HG03108 (cell line): ENCODE measurements around the gene DCC.

Experiments
- ATAC-seq: cut with Tn5 transposase; IDR thresholded peaks from one replicate; pipeline ENCODE4 v1.9.1; 2021; ENCODE audit warnings: moderate library complexity; ENCODE audit not compliant: unreplicated experiment

The DCC gene, protein sequence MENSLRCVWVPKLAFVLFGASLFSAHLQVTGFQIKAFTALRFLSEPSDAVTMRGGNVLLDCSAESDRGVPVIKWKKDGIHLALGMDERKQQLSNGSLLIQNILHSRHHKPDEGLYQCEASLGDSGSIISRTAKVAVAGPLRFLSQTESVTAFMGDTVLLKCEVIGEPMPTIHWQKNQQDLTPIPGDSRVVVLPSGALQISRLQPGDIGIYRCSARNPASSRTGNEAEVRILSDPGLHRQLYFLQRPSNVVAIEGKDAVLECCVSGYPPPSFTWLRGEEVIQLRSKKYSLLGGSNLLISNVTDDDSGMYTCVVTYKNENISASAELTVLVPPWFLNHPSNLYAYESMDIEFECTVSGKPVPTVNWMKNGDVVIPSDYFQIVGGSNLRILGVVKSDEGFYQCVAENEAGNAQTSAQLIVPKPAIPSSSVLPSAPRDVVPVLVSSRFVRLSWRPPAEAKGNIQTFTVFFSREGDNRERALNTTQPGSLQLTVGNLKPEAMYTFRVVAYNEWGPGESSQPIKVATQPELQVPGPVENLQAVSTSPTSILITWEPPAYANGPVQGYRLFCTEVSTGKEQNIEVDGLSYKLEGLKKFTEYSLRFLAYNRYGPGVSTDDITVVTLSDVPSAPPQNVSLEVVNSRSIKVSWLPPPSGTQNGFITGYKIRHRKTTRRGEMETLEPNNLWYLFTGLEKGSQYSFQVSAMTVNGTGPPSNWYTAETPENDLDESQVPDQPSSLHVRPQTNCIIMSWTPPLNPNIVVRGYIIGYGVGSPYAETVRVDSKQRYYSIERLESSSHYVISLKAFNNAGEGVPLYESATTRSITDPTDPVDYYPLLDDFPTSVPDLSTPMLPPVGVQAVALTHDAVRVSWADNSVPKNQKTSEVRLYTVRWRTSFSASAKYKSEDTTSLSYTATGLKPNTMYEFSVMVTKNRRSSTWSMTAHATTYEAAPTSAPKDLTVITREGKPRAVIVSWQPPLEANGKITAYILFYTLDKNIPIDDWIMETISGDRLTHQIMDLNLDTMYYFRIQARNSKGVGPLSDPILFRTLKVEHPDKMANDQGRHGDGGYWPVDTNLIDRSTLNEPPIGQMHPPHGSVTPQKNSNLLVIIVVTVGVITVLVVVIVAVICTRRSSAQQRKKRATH (N-terminal part only)

DNA sequence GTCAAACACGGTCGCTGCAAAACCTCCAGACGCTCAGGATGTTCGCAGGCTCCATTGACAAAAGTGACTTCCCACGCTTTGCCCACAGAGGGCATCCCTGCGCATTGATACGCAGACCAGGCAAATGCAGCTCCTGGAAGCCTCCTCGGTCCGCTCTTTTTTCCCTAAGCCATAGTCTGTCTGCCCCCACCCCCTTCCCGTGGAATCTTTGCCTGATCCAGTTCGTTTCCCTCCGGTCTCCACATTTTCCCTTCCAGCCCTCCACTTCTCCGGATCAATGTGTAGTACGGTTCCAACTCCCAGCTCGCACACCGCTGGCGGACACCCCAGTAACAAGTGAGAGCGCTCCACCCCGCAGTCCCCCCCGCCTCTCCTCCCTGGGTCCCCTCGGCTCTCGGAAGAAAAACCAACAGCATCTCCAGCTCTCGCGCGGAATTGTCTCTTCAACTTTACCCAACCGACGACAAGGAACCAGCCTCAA lies at the start of gene DCC:
Gene DCC (plus strand): TSS at position 307 of the 481 bp plus-strand sequence. CDS start 591 bp downstream, outside the sequence.
- no peak for ATAC-seq

DNA sequence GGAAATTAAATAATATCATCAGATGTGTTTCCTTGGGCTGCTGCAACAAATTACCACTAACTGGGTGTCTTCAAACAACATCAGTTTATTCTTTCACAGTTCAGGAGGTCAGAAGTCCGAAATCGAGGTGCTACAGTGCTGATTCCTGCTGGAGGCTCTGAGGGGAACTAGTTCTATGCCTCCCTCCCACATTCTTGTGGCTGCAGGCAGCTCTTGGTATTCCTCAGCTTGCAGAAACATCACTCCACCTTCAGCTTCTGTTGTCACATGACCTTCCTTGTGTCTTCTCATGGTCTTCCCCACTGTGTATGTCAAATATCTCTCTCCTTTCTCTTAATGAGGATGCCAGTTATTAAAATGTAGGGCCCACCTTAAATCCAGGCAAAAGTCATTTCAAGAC lies 29.3 kb upstream of the DCC start:
- ATAC-seq: no peak

DNA sequence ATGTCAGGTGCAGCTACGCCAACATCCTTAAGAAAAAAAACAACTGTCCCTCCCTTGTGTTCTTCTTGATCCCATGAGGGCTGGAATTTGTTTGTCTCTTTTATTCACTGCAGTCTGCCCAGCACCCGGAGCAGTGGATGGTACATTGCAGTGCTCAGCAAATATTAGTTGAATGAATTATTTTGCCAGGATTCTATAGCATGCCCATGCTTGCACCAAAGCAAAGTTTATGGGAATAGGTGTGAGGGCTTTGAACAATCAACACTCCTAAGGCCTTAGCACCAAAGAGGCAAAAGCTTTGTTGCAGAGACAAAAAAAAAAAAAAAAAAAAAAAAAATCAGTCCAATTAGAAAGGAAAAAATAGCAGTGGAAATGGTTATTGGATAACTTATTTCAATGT lies 28.7 kb upstream of the DCC start:
- no peak for ATAC-seq

DNA sequence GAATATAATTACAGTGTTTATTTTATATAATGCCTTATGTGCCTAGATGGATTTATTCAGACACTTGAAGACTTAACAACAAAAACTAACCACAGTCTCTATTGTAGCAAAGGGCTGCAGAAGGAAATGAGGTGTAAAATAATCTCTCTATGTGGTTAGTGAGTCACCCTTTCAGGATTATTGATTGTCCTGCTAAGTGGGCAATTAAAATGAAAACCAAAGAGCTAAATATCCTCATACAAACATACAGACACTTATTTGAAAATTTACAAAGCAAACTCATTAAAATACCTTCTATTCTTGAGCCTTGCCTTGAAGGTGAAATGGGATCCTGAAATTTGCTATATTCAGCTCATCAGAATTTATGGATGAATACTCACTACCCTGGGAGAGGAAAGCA lies 27.7 kb upstream of the DCC start:
- no peak for ATAC-seq

DNA sequence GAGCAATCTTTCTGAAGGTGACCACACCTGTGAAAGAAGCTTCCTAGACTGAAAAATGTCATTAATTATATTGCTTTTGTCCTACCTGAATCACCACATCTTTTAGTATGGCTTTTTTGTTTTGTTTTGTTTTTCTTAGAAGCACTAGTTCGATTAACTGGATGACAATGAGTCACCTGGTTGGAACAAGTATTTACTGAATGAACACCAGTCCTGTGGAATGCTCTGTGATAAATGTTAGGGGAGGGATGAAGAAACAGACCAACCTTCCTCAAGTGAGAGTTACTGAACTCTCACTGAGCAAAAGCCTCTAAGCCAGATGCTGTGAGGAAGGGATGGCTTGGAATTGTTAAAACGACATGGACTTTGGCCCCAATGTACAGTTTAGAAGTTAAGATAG lies 26.8 kb upstream of the DCC start:
- no peak for ATAC-seq

DNA sequence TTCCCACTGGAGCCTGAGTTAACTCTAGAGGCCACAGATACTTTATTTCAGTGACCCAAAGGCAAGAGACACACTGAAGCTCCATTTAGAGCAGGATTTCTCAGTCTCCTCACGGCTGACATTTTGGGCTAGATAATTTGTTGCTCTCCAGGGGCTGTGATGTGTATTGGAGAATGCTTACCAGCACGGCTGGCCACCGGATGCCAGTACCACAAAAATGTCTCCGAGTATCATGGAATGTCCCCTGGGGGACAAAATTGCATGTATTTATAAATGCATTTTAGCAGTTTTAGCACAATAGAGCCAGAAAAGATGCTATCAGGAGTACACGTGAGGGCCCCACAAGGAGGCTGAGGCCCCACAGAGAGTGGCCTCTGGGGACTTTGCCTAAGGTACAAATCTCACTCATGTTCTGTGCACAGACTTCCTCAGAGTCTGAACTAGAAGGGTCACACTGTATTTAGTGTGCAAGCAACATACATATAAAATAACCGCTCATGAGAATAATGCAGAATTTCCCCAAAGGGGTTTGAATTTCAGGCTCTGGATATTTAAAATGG lies 20.5 kb upstream of the DCC start:
- ATAC-seq: no peak

DNA sequence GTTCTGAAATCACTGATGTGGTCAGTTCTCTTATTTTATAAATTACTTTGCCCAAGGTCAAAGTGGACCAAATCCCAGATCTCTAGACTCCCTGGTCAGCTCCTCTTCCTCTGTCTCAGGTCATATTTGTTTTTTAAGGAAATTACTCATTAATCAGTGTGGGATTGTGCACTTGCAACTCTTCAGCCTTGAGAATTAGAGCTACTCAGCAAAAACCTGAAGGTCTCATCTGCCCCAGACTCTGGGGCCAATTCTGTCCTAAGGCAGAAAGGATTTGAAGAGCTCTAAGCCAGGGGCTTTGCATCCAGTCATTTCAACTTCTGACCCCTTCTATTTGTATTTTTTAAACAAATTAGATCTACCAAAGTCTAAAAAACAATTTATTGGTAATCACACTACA lies 17.7 kb upstream of the DCC start:
- no peak for ATAC-seq

DNA sequence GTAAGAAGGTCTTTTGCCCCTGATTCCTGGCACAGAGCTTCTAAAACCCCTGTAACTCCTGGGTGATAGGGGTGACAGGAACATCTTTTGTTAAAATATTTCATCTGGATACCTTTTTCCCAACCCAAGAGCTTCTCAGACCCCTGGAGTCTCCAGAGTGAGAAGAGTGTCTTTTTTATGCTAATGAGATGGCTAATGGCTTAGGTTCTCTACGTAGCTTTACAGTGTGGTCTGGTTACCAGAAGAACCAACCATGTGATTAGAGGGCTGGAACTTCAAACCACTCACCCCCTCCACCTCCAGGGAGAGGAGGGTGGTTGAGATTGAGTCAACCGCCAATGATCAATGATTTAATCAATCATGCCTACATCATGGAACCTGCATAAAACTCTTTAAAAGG lies 16.2 kb upstream of the DCC start:
- ATAC-seq: no peak

DNA sequence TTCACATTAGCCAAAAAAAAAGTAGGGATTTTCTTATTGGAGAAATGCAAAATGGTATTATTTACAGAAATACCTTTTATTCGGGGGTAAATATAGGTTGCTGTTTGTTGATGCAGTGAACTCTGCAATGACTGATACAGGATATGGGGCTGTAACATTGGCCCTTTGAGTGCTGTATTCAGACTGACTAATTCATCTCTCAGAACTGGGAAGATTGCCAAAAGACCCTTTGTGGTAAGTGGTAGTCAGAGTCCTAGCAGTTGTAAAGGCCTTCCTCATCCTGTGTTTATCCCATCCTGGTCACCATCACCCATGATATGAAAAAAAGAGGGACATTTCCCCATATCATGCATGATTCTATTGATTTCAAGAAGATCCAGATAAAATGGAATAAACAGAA lies 14.0 kb upstream of the DCC start:
- no peak for ATAC-seq

DNA sequence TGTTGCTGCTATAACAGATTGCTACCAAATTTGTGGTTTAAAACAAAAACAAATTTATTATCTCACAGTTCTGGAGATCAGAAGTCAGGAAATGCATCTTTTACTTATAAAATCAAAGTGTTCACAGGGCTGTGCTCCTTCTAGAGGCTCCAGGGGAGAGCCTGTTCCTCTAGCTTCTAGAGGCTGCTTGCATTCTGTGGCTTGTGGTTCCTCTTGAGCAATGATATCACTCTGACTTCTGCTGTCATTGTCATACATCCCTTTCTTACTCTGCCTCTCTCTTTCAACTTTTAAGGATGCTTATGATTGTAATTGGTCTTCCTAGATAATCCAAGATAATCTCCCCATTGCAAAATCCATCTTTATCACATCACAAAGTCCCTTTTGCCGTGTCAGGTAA lies 6.1 kb upstream of the DCC start:
- ATAC-seq: no peak

DNA sequence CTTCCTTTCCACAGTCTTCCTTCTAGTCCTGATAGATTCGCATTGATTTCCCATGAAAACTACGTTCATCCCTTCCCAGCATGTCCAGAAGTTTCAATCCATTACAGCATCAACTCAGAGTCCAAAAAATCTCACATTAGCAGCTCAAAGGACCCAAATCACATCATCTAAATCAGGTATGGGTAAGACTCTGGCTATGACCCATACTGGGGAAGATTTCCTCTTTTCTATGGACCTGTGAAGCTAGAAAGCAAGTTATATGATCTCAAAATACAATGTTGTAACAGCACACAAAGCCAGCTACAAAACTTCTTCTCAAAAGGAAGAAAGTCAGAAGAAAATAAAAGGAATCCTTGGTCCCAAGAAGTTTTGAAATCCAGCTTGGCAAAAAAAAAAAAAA lies 5.7 kb upstream of the DCC start:
- no peak for ATAC-seq

DNA sequence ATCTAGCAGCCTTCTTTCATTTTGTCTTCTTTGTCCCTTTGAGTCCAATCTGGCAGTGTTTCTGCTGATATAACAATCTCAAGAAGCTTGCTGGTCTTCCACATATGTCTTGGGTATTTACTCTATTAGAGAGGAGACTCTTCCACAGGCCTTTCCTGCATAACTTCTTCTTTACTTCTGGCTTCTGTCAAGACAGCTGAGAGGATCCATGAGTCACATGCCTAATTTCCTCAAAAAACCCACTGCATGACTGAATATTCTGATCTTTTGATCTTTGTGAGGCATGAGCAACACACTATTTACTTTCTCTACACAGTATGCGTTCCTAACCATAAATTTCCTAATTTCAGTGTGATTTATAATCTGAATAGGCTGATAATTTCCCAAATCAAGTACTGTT lies 5.1 kb upstream of the DCC start:
- no peak for ATAC-seq

DNA sequence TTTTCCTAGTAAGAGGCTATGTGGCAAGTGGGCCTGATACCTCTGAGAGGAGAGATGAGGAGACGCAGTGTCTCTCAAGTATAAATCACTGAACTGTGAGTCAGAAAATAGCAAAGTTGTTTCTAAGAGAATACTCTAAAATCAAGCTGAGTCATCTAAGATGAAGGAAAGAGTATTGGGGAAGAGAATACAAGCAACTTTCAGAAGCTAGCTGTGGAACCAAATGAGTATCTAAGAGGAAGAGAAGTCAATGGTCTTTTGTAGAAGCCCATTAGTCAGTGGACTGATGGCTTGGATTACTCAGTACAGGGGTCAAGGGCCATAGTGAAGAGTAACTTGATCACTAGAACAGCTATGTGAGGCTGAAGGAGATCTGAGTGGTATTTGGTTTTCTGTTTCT lies 2.7 kb upstream of the DCC start:
- no peak for ATAC-seq

DNA sequence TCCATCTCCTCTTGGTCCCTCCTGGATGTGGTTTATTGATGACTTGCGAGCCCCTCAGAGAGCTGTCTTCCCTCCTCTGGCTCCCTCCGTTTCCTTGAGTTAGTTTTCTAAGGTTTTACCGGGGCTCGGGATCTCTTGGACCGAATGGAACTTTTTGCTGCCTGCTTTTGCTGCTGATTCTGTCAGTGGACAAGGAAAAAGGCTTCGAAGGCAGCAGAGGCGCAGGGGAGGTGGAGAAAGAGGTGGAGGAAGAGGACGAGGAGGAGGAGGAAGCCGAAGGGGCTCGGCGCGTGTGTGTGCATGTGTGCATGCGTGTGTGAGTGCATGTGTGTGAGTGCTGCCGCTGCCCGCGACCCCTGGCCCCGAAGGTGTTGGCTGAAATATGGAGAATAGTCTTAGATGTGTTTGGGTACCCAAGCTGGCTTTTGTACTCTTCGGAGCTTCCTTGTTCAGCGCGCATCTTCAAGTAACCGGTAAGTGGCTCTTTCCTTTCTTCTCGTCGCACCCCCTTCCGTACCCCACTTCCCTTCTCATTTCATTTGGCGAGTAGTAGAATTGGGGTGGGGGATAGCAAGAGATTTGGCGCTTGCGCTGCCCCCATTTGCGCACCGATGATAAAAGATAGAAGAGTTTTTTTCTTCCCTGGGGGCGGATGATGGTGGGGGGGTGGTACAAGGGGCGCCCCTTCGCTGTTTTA lies 557 bp downstream of the DCC start:
- ATAC-seq: no peak

DNA sequence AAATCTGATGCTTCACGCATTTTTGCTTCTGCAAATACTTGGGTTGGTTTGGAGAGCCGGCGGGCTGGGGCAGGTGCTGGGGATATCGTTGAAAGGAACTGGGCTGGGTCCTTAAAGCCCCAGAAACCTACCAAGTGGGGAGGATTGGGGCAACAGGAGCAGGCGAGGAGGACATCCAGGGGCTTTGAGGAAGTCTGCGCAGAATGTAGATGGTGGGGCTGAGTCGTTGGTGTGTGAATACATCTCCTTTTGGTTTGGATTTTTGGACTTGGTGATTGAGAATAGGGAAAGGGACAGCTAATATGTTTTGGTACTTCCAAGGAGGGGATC lies 1.1 kb downstream of the DCC start:
- ATAC-seq: no peak

DNA sequence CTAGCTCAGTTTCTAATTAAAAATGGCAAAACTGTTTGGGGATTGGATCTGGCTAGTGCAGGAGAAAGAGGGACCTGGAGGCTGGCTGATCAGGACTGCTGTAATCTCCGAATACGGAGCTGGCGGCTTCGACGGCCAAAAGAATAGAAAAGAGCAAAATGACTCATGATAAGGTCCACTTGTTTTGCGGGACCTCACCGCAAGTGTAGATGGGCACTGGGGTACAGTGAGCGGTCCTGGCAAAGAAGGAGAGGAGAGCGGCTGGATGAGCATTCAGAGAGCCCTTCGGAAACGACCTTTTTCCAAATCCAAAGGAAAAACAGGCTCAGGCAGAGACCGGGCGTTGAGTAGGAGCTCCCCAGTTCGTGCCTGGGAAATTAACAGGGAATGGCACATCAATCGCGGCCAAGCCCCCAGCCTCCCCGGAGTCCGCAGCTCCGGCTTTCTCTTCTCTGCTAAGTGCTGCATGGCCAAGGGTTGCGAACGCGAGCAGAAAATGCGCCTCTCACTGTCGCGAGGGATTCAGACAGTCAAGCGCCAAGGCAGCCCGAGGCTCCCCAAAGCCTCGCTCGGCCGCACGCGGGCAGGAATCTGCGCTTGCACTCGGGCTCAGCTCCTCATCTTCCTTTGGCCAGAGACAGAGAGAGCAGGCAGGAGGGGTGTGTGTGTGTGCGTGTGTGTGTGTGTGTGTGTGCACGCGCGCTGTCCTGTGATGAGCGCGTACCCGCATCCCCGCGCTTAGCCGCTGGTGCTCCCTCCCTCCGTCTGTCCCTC lies 1.8 kb downstream of the DCC start:
- no peak for ATAC-seq

DNA sequence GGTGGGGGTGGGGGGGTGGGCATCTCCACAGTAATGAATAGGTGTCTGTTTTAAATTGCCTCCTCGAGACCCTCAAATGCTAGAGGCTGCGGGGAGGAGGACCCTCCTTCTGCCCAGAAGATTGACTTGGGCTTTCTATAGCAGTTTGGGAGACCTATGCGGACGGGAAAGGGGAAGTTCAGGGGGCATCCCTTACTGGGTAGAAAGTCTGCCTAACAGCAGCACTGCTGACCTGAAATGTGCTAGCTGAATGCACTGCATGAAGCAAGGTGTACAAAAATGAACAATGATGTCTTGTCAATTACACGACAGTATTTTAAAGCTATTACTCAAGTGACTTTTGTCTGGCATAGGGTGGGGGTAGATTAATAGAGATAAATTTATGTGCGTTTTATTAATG lies 2.5 kb downstream of the DCC start:
- ATAC-seq: no peak

DNA sequence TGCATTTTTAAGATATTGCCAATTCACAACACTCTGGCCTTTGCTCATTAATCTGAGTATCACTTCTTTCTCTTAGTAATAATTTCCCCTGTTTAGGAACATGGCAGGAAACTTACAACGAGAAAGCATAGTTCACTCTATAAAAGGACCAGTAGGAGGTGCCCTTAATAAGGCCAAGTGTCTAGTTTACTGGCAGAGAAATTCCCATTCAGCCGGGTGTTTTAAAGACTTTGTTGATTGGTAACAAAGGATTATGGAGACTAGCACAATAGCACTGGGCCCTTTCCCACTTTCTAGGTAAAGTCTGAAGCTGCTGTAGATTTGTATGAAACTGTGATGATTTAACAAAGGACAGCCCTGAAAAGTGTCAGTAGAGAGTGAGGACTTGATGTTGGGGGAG lies 3.1 kb downstream of the DCC start:
- no peak for ATAC-seq

DNA sequence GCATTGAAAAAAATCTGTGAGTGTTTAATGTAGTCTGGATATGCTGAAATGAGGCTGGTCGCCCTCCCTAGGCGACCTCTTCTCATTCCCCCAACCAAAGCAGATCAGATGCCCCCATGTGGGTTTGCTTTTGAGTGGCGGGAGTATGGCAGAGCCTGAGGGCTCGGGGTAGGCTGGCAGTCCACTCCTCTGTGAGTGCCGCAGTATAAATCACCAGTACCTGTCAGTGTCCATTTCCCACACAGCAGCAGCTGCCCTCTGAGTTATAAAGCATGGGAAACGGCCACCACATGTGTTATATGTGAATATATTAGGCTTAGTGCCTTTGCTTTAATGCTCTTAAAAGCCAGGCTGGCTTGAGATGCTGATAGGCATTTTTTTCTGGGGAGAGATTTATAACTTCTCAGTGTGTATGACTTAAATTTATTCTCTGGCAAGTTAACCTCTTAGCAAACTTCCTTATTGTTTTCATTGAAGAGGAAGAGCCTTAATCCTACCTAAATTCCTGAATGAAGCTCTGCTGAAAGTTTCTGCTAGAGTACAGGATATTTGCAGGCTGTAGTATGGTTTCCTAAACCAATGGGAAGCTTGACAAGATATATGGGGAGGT lies 3.8 kb downstream of the DCC start:
- ATAC-seq: no peak

DNA sequence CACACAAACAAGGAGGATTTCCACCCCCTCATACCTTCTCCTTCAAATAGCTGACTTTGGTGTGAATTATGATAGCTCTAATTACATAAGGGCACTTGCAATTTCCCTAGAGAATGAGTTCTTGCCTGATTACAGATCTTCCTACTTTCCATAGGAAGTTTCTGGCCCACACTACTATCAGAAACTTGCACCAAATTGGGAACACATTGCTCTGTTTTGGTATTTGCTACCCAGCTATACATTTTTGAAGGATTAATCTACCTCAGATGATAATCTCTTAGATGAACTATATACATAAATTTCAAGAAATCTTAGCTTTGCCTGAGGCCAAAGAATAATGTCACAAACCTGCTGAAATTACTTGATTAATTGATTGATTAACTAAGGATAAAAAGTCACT lies 4.9 kb downstream of the DCC start:
- ATAC-seq: no peak
